ENCODE results near the gene CYLD. TPM values are rescaled to one million over a fixed set of nuclear protein-coding genes. Genes with fewer than 3 reads are reported as not detected.

The CYLD gene
- total RNA-seq, 1 donor from 2014 or later, result 33.2 TPM

DNA sequence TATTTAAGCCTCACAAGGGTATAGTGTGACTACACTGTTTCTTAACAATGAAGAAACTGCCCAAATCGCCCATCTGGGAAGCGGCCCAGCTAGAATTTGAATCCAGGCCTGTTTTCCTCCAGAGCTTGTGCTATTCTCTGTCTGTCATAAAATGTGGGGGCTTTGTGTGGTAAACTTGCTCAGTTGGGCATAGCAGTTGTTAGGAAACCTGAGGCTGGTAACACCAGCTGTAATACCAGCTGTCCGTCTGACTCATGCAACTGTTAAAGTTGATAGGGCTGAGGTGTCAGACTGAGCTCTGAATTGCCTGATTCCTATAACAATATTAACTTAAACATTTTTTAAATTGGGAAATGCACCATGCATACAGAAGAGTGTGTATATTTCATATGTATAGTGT lies 39.2 kb upstream of the CYLD start:
- Histone ChIP-seq H3K27me3 (no peaks in the 10 kb centered on the region), H3K36me3 (no peaks in the 10 kb centered on the region), H3K27ac (no peak overlapping the region), H3K9me3 (peaks cover 0 to 12% of the 10 kb centered on the region in 2 donors), H3K4me3 (no peak overlapping the region), H3K4me1 (peaks cover 0 to 6% of the 10 kb centered on the region in 2 donors)
- intact Hi-C loops (cut with DNase I), result no loop called here
- TF ChIP-seq, protein P1, sequence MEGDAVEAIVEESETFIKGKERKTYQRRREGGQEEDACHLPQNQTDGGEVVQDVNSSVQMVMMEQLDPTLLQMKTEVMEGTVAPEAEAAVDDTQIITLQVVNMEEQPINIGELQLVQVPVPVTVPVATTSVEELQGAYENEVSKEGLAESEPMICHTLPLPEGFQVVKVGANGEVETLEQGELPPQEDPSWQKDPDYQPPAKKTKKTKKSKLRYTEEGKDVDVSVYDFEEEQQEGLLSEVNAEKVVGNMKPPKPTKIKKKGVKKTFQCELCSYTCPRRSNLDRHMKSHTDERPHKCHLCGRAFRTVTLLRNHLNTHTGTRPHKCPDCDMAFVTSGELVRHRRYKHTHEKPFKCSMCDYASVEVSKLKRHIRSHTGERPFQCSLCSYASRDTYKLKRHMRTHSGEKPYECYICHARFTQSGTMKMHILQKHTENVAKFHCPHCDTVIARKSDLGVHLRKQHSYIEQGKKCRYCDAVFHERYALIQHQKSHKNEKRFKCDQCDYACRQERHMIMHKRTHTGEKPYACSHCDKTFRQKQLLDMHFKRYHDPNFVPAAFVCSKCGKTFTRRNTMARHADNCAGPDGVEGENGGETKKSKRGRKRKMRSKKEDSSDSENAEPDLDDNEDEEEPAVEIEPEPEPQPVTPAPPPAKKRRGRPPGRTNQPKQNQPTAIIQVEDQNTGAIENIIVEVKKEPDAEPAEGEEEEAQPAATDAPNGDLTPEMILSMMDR (IDR thresholded peaks at IDR 0.05), result no peak
- DNase-seq (ENCODE audit: low spot score in 2 of 2), result no peak

DNA sequence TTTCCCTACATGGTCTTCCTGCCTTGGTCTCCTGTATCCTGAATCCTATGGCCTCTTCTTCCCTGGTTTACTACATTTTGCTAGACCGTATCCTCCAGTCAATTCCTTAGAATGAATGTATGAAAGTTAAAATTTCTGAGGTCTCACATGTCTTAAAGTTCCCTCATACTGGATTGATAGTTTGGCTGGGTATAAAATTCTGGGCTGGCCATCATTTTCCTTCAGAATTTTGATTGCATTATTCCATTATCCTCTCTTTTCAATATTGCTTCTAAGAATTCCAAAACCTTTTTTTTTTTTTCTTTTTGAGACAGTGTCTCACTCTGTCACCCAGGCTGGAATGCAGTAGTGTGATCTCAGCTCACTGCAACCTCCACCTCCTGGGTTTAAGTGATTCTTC lies 37.6 kb upstream of the CYLD start:
- Histone ChIP-seq H3K27me3 (no peaks in the 10 kb centered on the region), H3K4me1 (no peaks in the 10 kb centered on the region), H3K36me3 (no peaks in the 10 kb centered on the region), H3K9me3 (peaks cover 0 to 12% of the 10 kb centered on the region in 2 donors), H3K4me3 (no peak overlapping the region), H3K27ac (no peak overlapping the region)
- DNase-seq (ENCODE audit: low spot score in 2 of 2), result no peak
- intact Hi-C loops (cut with DNase I), result no loop called here
- TF ChIP-seq, protein P1 (IDR thresholded peaks at IDR 0.05), result no peak

DNA sequence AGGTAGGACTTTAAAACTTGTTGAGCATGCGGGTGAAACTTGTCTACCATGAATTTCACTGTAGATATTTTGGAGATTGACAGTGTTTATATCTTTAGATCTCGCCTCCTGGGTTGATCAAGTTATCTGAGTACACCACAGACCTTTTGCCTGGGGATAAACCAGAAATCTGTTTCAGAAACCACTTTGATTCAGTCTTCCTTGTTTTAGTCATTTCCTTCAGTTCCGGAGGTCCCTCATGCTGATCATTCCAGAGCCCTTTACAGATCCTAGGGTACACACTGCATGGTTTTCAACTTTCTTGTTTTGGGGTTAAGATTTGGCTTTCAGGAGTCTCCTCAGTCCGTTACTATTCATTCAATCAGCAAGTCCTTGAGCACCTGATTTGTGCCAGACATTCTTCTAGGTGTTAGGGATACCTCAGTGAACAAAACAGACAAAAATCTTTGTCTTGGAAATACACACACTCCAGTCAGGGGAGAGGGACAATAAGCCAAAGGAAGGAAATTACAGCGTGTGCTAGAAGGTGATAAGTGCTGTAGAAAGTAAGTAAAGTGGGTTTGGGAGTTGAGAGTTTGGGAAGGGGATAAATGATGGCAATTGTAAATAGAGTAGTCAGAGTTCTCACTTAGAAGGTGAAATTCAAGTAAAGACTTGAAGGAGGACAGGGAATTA lies 36.3 kb upstream of the CYLD start:
- H3K27ac ChIP-seq, result no peak overlapping the region
- H3K27me3 ChIP-seq, result no peaks in the 10 kb centered on the region
- H3K36me3 ChIP-seq, result no peaks in the 10 kb centered on the region
- TF ChIP-seq, protein P1 (IDR thresholded peaks at IDR 0.05), result no peak
- H3K9me3 ChIP-seq, result peaks cover 0 to 12% of the 10 kb centered on the region in 2 donors
- H3K4me1 ChIP-seq, result no peaks in the 10 kb centered on the region
- H3K4me3 ChIP-seq, result no peak overlapping the region
- DNase-seq (ENCODE audit: low spot score in 2 of 2), result no peak
- intact Hi-C loops (cut with DNase I), result no loop called here

DNA sequence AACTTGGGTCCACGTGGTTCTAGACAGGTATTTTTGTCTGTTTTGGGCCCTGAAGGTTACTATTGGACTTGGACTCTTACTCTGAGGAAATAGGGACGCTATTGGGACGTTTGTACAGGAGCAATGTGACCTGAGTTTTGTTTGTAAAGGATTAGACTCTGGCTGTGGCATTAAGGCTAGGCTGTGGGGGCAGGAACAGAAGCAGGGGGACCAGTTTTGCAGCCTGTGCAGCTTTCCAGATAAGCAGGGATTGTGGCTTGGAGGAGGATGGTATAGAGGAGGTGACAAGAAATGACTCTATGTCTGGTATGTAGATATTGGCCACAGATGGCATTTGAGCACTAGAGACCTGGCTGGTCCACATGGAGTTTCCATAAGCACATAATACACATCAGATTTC lies 35.6 kb upstream of the CYLD start:
- no peaks in the 10 kb centered on the region for H3K27me3 ChIP-seq
- no peak for DNase-seq (ENCODE audit: low spot score in 2 of 2)
- no peak overlapping the region for H3K27ac ChIP-seq
- intact Hi-C loops (cut with DNase I), result no loop called here
- TF ChIP-seq, protein P1 (IDR thresholded peaks at IDR 0.05), result no peak
- no peaks in the 10 kb centered on the region for H3K36me3 ChIP-seq
- H3K9me3 ChIP-seq, result peaks cover 0 to 12% of the 10 kb centered on the region in 2 donors
- H3K4me1 ChIP-seq, result no peaks in the 10 kb centered on the region
- H3K4me3 ChIP-seq, result no peak overlapping the region

DNA sequence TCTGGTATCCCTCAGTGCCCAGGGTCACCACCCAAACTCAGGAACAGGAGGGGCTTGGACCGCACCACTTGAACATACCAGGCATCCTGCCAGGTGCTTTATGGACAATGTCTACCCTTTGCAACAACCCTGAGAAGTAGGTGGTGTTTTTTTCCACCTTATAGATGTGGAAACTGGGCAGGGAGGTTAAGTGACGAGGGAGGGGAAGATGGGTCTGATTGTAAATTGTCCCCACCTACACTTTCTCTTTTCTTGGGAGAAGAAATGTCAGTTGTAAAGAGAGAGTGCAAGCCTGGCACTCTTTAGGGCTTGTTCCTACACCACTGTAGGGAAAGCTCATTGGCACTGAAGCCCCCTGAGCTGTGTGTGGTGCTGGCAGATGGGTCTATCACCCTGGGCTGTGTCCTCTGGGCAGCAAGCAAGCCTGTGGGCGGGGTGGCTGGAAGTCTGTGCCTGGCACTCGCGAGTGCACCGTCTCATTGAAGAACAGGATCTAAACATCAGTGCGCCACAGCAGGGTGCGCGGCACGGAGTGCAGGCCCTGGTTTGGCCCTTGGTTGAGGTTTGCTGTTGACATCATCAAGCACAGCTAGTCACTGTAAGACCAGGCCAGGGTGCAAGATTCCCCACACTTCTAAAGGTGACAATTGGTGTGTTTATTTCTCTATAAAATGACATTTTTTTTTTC lies 33.4 kb upstream of the CYLD start:
- intact Hi-C loops (cut with DNase I), result no loop called here
- no peak for DNase-seq (ENCODE audit: low spot score in 2 of 2)
- Histone ChIP-seq H3K4me1 (peaks cover 0 to 8% of the 10 kb centered on the region in 2 donors), H3K36me3 (no peaks in the 10 kb centered on the region), H3K27ac (no peak overlapping the region), H3K4me3 (no peak overlapping the region), H3K27me3 (no peaks in the 10 kb centered on the region), H3K9me3 (peaks cover 0 to 12% of the 10 kb centered on the region in 2 donors)
- TF ChIP-seq, protein P1 (IDR thresholded peaks at IDR 0.05), result no peak

Measured in ascending aorta (tissue), 2 donors.